ENCODE results near the gene CD300E. TPM values are rescaled to one million over a fixed set of nuclear protein-coding genes. Genes with fewer than 3 reads are reported as not detected.

Gene CD300E, protein sequence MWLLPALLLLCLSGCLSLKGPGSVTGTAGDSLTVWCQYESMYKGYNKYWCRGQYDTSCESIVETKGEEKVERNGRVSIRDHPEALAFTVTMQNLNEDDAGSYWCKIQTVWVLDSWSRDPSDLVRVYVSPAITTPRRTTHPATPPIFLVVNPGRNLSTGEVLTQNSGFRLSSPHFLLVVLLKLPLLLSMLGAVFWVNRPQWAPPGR
- not detected in 2 replicates for total RNA-seq (ENCODE audit: low replicate concordance)

DNA sequence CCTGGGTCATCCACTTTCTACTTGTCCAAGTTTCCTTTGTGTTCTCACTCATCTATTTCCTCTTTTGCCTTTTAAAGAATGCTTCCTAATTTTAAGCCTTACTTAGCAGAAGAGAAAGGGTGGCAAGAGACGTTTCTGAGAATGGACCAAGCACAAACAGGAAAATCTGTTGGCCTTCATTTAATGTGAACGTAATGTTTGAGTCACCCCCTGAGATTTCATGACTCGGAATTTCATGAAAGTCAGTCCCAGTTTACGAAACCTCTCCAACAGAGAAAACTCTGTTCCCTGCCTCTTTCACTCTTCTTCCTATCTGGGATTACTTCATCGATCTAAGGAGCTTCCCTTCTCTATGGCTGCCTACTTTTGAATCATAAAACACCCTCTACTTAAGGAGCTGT, at the start of gene CD300E:
TSS of gene CD300E (minus strand) at position 46 of the 401 bp plus-strand sequence. CDS start 117 bp downstream, outside the sequence.

DNA sequence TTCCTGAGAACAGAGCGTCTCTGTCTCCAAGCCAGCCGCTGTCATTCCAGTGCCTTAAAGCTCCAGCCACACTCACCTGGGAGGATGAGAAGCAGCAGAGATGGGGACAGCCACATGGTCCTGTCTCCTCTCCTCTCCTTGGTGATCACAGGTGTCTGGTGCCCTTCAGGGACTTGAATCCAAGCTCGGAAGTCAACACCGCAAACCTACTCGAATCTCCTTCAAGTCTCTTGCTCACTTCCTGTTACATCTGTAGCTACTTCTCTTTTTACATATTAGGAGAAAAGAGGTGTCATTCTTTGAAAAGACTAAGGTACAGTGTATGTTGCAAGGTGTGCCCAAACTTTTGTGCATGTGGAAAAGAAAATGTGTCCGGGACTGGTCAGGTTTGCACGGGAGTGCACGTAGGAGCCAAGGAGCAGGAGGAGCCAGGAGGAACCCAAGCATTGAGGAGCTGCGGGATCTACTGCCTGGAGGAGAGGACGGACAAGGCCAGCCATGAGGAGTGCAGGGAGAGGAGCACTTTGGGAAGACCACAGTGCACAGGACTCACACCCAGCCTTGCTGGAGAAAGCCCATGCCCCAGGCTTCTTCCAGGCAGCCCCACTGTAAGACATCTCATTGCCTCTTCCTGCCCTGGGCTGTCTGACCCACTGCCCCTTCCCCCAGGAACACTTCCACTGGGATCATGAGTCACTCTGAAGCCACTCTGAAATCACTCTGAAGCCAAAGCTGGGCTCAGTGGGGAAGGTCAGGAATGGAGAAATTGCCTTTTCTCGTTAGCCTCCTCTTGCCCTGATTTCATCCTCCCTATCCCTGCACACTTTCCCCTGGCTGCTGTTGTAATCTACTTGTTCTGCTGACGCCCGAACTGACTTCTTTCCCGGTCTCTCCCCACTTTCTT, 31.2 kb downstream of the CD300E start, which contains the start of gene CD300LD:
TSS of gene CD300LD (minus strand) at position 197 of the 904 bp plus-strand sequence. CDS start at position 116, 81 bp downstream.

DNA sequence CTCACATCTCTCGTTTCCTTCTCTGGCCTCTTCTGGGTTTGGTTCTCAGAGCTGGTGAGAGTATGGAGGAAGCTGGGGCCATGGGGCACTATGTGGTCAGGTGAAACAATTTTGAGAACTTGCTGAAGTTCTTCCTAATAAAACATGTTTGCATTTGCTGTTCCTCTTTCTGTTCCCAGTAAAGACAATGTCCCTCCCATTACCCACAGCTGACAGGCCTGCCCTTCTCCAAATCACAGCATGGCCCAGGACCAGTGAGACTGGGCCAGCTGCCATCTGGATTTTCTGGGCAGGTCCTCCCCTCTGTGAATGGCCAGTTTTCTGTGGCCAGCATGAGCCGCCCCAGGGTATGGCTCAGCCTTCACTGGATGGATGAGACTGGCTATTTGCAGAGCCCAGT, 56.1 kb downstream of the CD300E start, which contains the start of gene CD300H:
TSS of gene CD300H (minus strand) at position 113 of the 400 bp plus-strand sequence.

Other genes starting within 250 kb of the CD300E start
- 9.4 and 9.7 TPM in 2 replicates for gene GPRC5C, start 191.7 kb downstream of the CD300E start, total RNA-seq (ENCODE audit: low replicate concordance)
- not detected in 2 replicates for gene CD300A, start 157.1 kb downstream of the CD300E start, total RNA-seq (ENCODE audit: low replicate concordance)
- not detected in 2 replicates for gene CD300LB, start 92.3 kb downstream of the CD300E start, total RNA-seq (ENCODE audit: low replicate concordance)
- gene CD300C, start 77.6 kb downstream of the CD300E start, total RNA-seq (ENCODE audit: low replicate concordance), result not detected in 2 replicates
- gene CD300H, start 56.2 kb downstream of the CD300E start, total RNA-seq (ENCODE audit: low replicate concordance), result not detected in 2 replicates
- gene CD300LD, start 31.5 kb downstream of the CD300E start, total RNA-seq (ENCODE audit: low replicate concordance), result not detected in 2 replicates
- gene CD300LF, start 89.2 kb upstream of the CD300E start, total RNA-seq (ENCODE audit: low replicate concordance), result not detected in 2 replicates
- 0.15 TPM in 1 of 2 replicates, not detected in the other for gene RAB37, start 113.5 kb upstream of the CD300E start, total RNA-seq (ENCODE audit: low replicate concordance)
- gene NHERF1, start 124.9 kb upstream of the CD300E start, total RNA-seq (ENCODE audit: low replicate concordance), result 2.8 and 10.4 TPM in 2 replicates
- 46.3 and 62.8 TPM in 2 replicates for gene NAT9, start 152.6 kb upstream of the CD300E start, total RNA-seq (ENCODE audit: low replicate concordance)
- 0.15 and 0.23 TPM in 2 replicates for gene GRIN2C, start 236.1 kb upstream of the CD300E start, total RNA-seq (ENCODE audit: low replicate concordance)
- gene FDXR, start 249.3 kb upstream of the CD300E start, total RNA-seq (ENCODE audit: low replicate concordance), result 36.2 and 37.7 TPM in 2 replicates